ENCODE results near the gene UGT1A4. TPM values are rescaled to one million over a fixed set of nuclear protein-coding genes. Genes with fewer than 3 reads are reported as not detected.

The UGT1A4 gene
- total RNA-seq, 1 donor = not detected

- no peak for TF ChIP-seq CTCF (IDR thresholded peaks at IDR 0.05; ENCODE audit: extremely low read depth, low read depth, low read length)
- Histone ChIP-seq H2AFZ (ENCODE audit: low read length) (no peak overlapping the region), H3K36me3 (ENCODE audit: insufficient read depth, low read length) (no peaks in the 10 kb centered on the region), H4K20me1 (ENCODE audit: insufficient read depth, low read length) (no peaks in the 10 kb centered on the region), H3K4me2 (ENCODE audit: insufficient read depth, low read length) (no peak overlapping the region), H3K27ac (ENCODE audit: low read depth, low read length) (no peak overlapping the region), H3K4me1 (ENCODE audit: insufficient read depth, low read length) (no peaks in the 10 kb centered on the region), H3K4me3 (ENCODE audit: insufficient read depth, low read length) (no peak overlapping the region), H3K27me3 (ENCODE audit: insufficient read depth, low read length) (no peaks in the 10 kb centered on the region), H3K79me2 (ENCODE audit: insufficient read depth, low read length) (no peaks in the 10 kb centered on the region), H3K9me3 (ENCODE audit: low read depth, low read length) (no peaks in the 10 kb centered on the region)
- DNase-seq (ENCODE audit: insufficient read length, low spot score, missing footprints) = no peak
Observed at GRCh38 chr2:233791883-233792329, 73.4 kb downstream of the UGT1A4 start.

GRCh38 chr2:233792720-233793119 is 74.2 kb downstream of the UGT1A4 start:
- DNase-seq (ENCODE audit: insufficient read length, low spot score, missing footprints) = no peak
- Histone ChIP-seq H3K27me3 (ENCODE audit: insufficient read depth, low read length) (no peaks in the 10 kb centered on the region), H3K4me3 (ENCODE audit: insufficient read depth, low read length) (no peak overlapping the region), H3K27ac (ENCODE audit: low read depth, low read length) (no peak overlapping the region), H3K4me1 (ENCODE audit: insufficient read depth, low read length) (no peaks in the 10 kb centered on the region), H3K9me3 (ENCODE audit: low read depth, low read length) (no peaks in the 10 kb centered on the region), H4K20me1 (ENCODE audit: insufficient read depth, low read length) (no peaks in the 10 kb centered on the region), H3K36me3 (ENCODE audit: insufficient read depth, low read length) (no peaks in the 10 kb centered on the region), H2AFZ (ENCODE audit: low read length) (no peak overlapping the region), H3K79me2 (ENCODE audit: insufficient read depth, low read length) (no peaks in the 10 kb centered on the region), H3K4me2 (ENCODE audit: insufficient read depth, low read length) (no peak overlapping the region)
- no peak for TF ChIP-seq CTCF (IDR thresholded peaks at IDR 0.05; ENCODE audit: extremely low read depth, low read depth, low read length)

GRCh38 chr2:233793465-233794127 is 75.1 kb downstream of the UGT1A4 start:
- Histone ChIP-seq H3K4me3 (ENCODE audit: insufficient read depth, low read length) (no peak overlapping the region), H3K4me2 (ENCODE audit: insufficient read depth, low read length) (no peak overlapping the region), H3K4me1 (ENCODE audit: insufficient read depth, low read length) (no peaks in the 10 kb centered on the region), H2AFZ (ENCODE audit: low read length) (no peak overlapping the region), H3K79me2 (ENCODE audit: insufficient read depth, low read length) (no peaks in the 10 kb centered on the region), H3K27ac (ENCODE audit: low read depth, low read length) (no peak overlapping the region), H3K9me3 (ENCODE audit: low read depth, low read length) (no peaks in the 10 kb centered on the region), H3K27me3 (ENCODE audit: insufficient read depth, low read length) (no peaks in the 10 kb centered on the region), H4K20me1 (ENCODE audit: insufficient read depth, low read length) (no peaks in the 10 kb centered on the region), H3K36me3 (ENCODE audit: insufficient read depth, low read length) (no peaks in the 10 kb centered on the region)
- TF ChIP-seq CTCF (IDR thresholded peaks at IDR 0.05; ENCODE audit: extremely low read depth, low read depth, low read length) = no peak
- DNase-seq (ENCODE audit: insufficient read length, low spot score, missing footprints) = peak; percentile 63

GRCh38 chr2:233794128-233794658 is 75.7 kb downstream of the UGT1A4 start:
- peak; percentile 51 for DNase-seq (ENCODE audit: insufficient read length, low spot score, missing footprints)
- H3K36me3 ChIP-seq (ENCODE audit: insufficient read depth, low read length) = no peaks in the 10 kb centered on the region
- H2AFZ ChIP-seq (ENCODE audit: low read length) = no peak overlapping the region
- no peak overlapping the region for H3K4me2 ChIP-seq (ENCODE audit: insufficient read depth, low read length)
- H3K27ac ChIP-seq (ENCODE audit: low read depth, low read length) = no peak overlapping the region
- no peak for TF ChIP-seq CTCF (IDR thresholded peaks at IDR 0.05; ENCODE audit: extremely low read depth, low read depth, low read length)
- no peaks in the 10 kb centered on the region for H3K27me3 ChIP-seq (ENCODE audit: insufficient read depth, low read length)
- H4K20me1 ChIP-seq (ENCODE audit: insufficient read depth, low read length) = no peaks in the 10 kb centered on the region
- H3K79me2 ChIP-seq (ENCODE audit: insufficient read depth, low read length) = no peaks in the 10 kb centered on the region
- H3K4me3 ChIP-seq (ENCODE audit: insufficient read depth, low read length) = no peak overlapping the region
- H3K9me3 ChIP-seq (ENCODE audit: low read depth, low read length) = no peaks in the 10 kb centered on the region
- no peaks in the 10 kb centered on the region for H3K4me1 ChIP-seq (ENCODE audit: insufficient read depth, low read length)
